ENCODE results near the gene OVAAL. TPM values are rescaled to one million over a fixed set of nuclear protein-coding genes. Genes with fewer than 3 reads are reported as not detected.

OVAAL gene
- total RNA-seq, 1 donor from 2014 or later, result not detected

DNA sequence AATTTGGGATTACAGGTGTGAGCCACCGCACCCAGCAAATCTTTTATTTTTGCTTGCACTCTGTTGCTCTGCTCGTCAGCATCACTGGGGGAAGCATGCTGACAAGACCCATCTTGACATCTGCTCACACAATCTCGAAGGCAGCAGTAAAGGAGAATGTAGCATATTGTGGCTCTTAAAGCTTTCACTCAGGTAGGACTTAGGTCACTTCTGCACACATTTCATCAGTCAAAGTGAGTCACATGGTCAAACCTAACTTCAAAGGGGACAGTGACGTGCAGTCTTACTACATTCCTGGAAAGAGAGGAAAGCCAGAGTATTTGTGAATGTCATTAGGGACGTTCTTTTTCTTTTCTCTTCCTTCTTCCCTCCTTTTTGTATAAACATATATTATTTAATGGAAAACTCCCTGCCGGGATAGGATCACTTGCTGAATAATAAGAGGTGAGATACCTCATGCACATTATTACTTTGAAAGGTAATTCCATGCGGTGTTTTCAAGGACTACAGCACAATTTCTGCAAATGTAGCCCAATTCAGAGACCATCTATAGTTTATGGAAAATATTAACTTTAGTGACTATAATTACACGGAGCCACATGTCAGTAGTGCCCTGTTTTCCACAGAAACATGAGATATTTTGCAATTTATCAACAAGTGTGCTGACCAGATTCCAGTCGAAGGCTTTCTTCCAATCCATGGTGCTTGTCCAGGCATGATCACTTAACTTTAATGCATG is 37.1 kb upstream of the OVAAL start:
- TF ChIP-seq CTCF (IDR thresholded peaks at IDR 0.05; ENCODE audit: unreplicated experiment), result no peak
- no peaks in the 10 kb centered on the region for H3K9me3 Mint-ChIP-seq
- H3K27me3 Mint-ChIP-seq (ENCODE audit: low read depth), result no peaks in the 10 kb centered on the region
- H3K36me3 Mint-ChIP-seq, result no peaks in the 10 kb centered on the region
- H3K4me3 Mint-ChIP-seq, result no peak overlapping the region
- DNase-seq (ENCODE audit: low spot score in 2 of 2, unreplicated experiment in 2 of 2), result no peak
- H3K4me1 Mint-ChIP-seq, result peaks cover 68% of the 10 kb centered on the region
- H3K27ac Mint-ChIP-seq, result peak overlapping the region; percentile 85

- H3K27me3 Mint-ChIP-seq (ENCODE audit: low read depth), result no peaks in the 10 kb centered on the region
- TF ChIP-seq CTCF (IDR thresholded peaks at IDR 0.05; ENCODE audit: unreplicated experiment), result no peak
- peaks cover 71% of the 10 kb centered on the region for H3K4me1 Mint-ChIP-seq
- H3K9me3 Mint-ChIP-seq, result no peaks in the 10 kb centered on the region
- DNase-seq (ENCODE audit: low spot score in 2 of 2, unreplicated experiment in 2 of 2), result no peak
- peak overlapping the region; percentile 85 for H3K27ac Mint-ChIP-seq
- H3K36me3 Mint-ChIP-seq, result no peaks in the 10 kb centered on the region
- no peak overlapping the region for H3K4me3 Mint-ChIP-seq
Measured at GRCh38 chr1:180522213-180522515, 36.6 kb upstream of the OVAAL start.

DNA sequence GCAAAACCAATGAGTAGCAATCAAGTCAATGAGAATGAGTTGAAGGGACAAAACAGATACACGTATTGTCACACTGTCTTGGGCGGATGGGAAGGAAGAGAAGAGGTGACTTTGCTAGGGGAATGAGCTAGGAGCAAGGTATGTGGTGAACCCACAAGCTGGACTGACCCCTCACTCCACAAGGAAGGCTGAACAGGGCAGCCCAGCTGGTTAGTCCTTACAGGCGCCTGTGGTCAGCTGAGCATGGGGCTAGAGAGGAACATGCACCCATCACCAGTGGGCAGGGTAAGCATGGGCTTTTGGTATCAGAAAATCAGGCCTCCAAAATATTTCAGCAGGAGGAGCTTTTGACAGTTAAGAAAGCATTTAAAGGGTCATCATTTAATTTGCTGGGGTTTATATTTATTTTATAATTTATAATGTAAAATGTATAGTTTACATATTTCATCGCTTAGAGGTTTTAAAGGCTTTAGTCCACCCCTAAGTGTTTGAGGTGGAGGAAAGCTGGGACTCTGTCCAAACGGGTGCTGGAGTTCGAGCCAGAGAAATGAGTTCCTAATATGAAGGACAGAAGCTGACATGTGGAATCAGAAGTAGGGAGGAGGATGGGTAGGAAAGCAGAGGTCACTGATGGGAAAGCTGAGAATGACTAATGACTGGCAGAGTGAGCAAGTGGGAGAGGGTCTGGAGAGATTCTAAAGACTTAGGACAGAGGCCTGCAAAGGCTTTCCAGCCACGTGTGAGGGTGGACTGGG is 34.4 kb upstream of the OVAAL start:
- H3K36me3 Mint-ChIP-seq, result no peaks in the 10 kb centered on the region
- no peak for DNase-seq (ENCODE audit: low spot score in 2 of 2, unreplicated experiment in 2 of 2)
- H3K27ac Mint-ChIP-seq, result peak overlapping the region; percentile 80
- peaks cover 74% of the 10 kb centered on the region for H3K4me1 Mint-ChIP-seq
- no peaks in the 10 kb centered on the region for H3K27me3 Mint-ChIP-seq (ENCODE audit: low read depth)
- H3K9me3 Mint-ChIP-seq, result no peaks in the 10 kb centered on the region
- H3K4me3 Mint-ChIP-seq, result no peak overlapping the region
- TF ChIP-seq CTCF (IDR thresholded peaks at IDR 0.05; ENCODE audit: unreplicated experiment), result no peak

- no peak for DNase-seq (ENCODE audit: low spot score in 2 of 2, unreplicated experiment in 2 of 2)
- peak overlapping the region; percentile 80 for H3K27ac Mint-ChIP-seq
Measured at GRCh38 chr1:180524915-180525714, 33.6 kb upstream of the OVAAL start.

GRCh38 chr1:180525715-180526039 is 33.1 kb upstream of the OVAAL start:
- Mint-ChIP-seq H3K36me3 (no peaks in the 10 kb centered on the region), H3K27me3 (ENCODE audit: low read depth) (no peaks in the 10 kb centered on the region), H3K27ac (peak overlapping the region; percentile 80), H3K4me1 (peaks cover 75% of the 10 kb centered on the region), H3K9me3 (no peaks in the 10 kb centered on the region), H3K4me3 (no peak overlapping the region)
- no peak for DNase-seq (ENCODE audit: low spot score in 2 of 2, unreplicated experiment in 2 of 2)
- TF ChIP-seq CTCF (IDR thresholded peaks at IDR 0.05; ENCODE audit: unreplicated experiment), result no peak

More at GRCh38 chr1:180524915-180525714, 33.6 kb upstream of the OVAAL start:
- no peaks in the 10 kb centered on the region for H3K27me3 Mint-ChIP-seq (ENCODE audit: low read depth)
- H3K9me3 Mint-ChIP-seq, result no peaks in the 10 kb centered on the region
- H3K4me3 Mint-ChIP-seq, result no peak overlapping the region
- H3K4me1 Mint-ChIP-seq, result peaks cover 73% of the 10 kb centered on the region
- no peaks in the 10 kb centered on the region for H3K36me3 Mint-ChIP-seq
- TF ChIP-seq CTCF (IDR thresholded peaks at IDR 0.05; ENCODE audit: unreplicated experiment), result no peak
